ENCODE results near the gene BANP.
"Not testable (repeated sequence)": the region's sequence is repeated elsewhere in the genome, so short reads cannot be mapped to it uniquely, and the experiment has no call there.

Gene BANP

GRCh38 chr16:88113545-88114045 lies 162.4 kb downstream of the BANP start:
- H3K27ac ChIP-seq: no peak overlapping the region
- no peak for TF ChIP-seq CTCF (conservative IDR thresholded peaks at IDR 0.05)

GRCh38 chr16:88114541-88115228 lies 163.5 kb downstream of the BANP start:
- H3K27ac ChIP-seq: not testable (repeated sequence)

- no peak for TF ChIP-seq CTCF (conservative IDR thresholded peaks at IDR 0.05)
- no peak overlapping the region for H3K27ac ChIP-seq
Observed at GRCh38 chr16:88116121-88116520, 164.9 kb downstream of the BANP start.

- no peak overlapping the region for H3K27ac ChIP-seq
Observed at GRCh38 chr16:88117476-88117868, 166.2 kb downstream of the BANP start.

GRCh38 chr16:88118376-88118775 lies 167.1 kb downstream of the BANP start:
- no peak for TF ChIP-seq CTCF (conservative IDR thresholded peaks at IDR 0.05)
- H3K27ac ChIP-seq: no peak overlapping the region

More at GRCh38 chr16:88117476-88117868, 166.2 kb downstream of the BANP start:
- TF ChIP-seq CTCF (conservative IDR thresholded peaks at IDR 0.05): no peak

- not testable (repeated sequence) for H3K27ac ChIP-seq
Observed at GRCh38 chr16:88118852-88119741, 167.9 kb downstream of the BANP start.

GRCh38 chr16:88119881-88120751 lies 168.9 kb downstream of the BANP start:
- not testable (repeated sequence) for H3K27ac ChIP-seq

- no peak overlapping the region for H3K27ac ChIP-seq
- no peak for TF ChIP-seq CTCF (conservative IDR thresholded peaks at IDR 0.05)
Observed at GRCh38 chr16:88120812-88121211, 169.6 kb downstream of the BANP start.

GRCh38 chr16:88121391-88121790 lies 170.2 kb downstream of the BANP start:
- not testable (repeated sequence) for H3K27ac ChIP-seq

Measured in VCaP (cell line).